Loucy (cell line): ENCODE results near the gene PTCHD4.
"Not testable (repeated sequence)": the region's sequence is repeated elsewhere in the genome, so short reads cannot be mapped to it uniquely, and the experiment has no call there.

ENCODE experiments used
- H2AFZ ChIP-seq: fragments of 200-600 bp; sonication (generic); 2 replicates; pipeline ENCODE4 v1.6.0; 2016; ENCODE audit warnings: antibody characterized with exemption, mild to moderate bottlenecking, low read length, moderate library complexity
- H3F3A ChIP-seq: fragments of 200-600 bp; 2 replicates; pipeline ENCODE4 v1.6.0; 2016; ENCODE audit warnings: antibody characterized with exemption, low read depth, mild to moderate bottlenecking
- H3K27me3 ChIP-seq: fragments of 200-600 bp; sonication (generic); 2 replicates; pipeline ENCODE4 v1.6.1; 2014; ENCODE audit warnings: low read length, mild to moderate bottlenecking; ENCODE audit not compliant: insufficient read depth, poor library complexity, severe bottlenecking
- H3K36me3 ChIP-seq: fragments of 200-600 bp; sonication (generic); 2 replicates; pipeline ENCODE4 v1.6.1; 2016; ENCODE audit warnings: low read length; ENCODE audit not compliant: insufficient read depth
- H3K4me1 ChIP-seq: fragments of 200-600 bp; sonication (generic); 2 replicates; pipeline ENCODE4 v1.5.1; 2014; ENCODE audit warnings: low read length, mild to moderate bottlenecking; ENCODE audit not compliant: insufficient read depth, poor library complexity, severe bottlenecking
- H3K4me2 ChIP-seq: fragments of 200-600 bp; sonication (generic); 2 replicates; pipeline ENCODE4 v1.6.0; 2014; ENCODE audit warnings: antibody characterized with exemption, low read length, low read depth, mild to moderate bottlenecking; ENCODE audit not compliant: poor library complexity, severe bottlenecking
- H3K4me3 ChIP-seq: fragments of 200-600 bp; sonication (generic); 2 replicates; pipeline ENCODE4 v1.5.1; 2014; ENCODE audit warnings: low read length, mild to moderate bottlenecking, mixed read lengths; ENCODE audit not compliant: poor library complexity, severe bottlenecking
- H3K79me2 ChIP-seq: fragments of 200-600 bp; sonication (generic); 2 replicates; pipeline ENCODE4 v1.6.1; 2014; ENCODE audit warnings: low read length; ENCODE audit not compliant: insufficient read depth
- H3K9ac ChIP-seq: fragments of 200-600 bp; sonication (generic); 2 replicates; pipeline ENCODE4 v1.6.0; 2014; ENCODE audit warnings: mild to moderate bottlenecking, low read depth, low read length, moderate library complexity; ENCODE audit not compliant: poor library complexity, severe bottlenecking
- H3K9me2 ChIP-seq: fragments of 200-600 bp; sonication (generic); replicated peaks from 2 replicates; pipeline ENCODE4 v1.6.1; 2016; ENCODE audit warnings: low read depth, low read length, mixed read lengths
- H3K9me3 ChIP-seq: fragments of 200-600 bp; sonication (generic); 2 replicates; pipeline ENCODE4 v1.6.1; 2014; ENCODE audit warnings: mild to moderate bottlenecking, antibody characterized with exemption, low read length, low read depth; ENCODE audit not compliant: insufficient read depth
- H4K20me1 ChIP-seq: fragments of 200-600 bp; sonication (generic); 2 replicates; pipeline ENCODE4 v1.6.0; 2014; ENCODE audit warnings: antibody characterized with exemption, low read length, mild to moderate bottlenecking; ENCODE audit not compliant: insufficient read depth, poor library complexity, severe bottlenecking
- CTCF ChIP-seq: fragments of 200-600 bp; sonication (generic); conservative IDR thresholded peaks from 2 replicates; pipeline ENCODE4 v1.5.1; 2014; ENCODE audit warnings: mild to moderate bottlenecking, antibody characterized with exemption, low read length
- EZH2phosphoT487 ChIP-seq: fragments of 200-600 bp; IDR thresholded peaks from 2 replicates; pipeline ENCODE4 v1.6.1; 2018; ENCODE audit warnings: antibody characterized with exemption, mild to moderate bottlenecking, moderate library complexity, borderline replicate concordance

PTCHD4 gene

GRCh38 chr6:48134246-48134645 lies 23.2 kb upstream of the PTCHD4 start:
- Histone ChIP-seq H3K9me2 (no peaks in the 10 kb centered on the region), H3K4me1 (no peaks in the 10 kb centered on the region), H3K9ac (no peak overlapping the region), H3K4me3 (no peak overlapping the region), H3K27me3 (no peaks in the 10 kb centered on the region), H3K4me2 (no peak overlapping the region), H3F3A (no peaks in the 10 kb centered on the region), H4K20me1 (no peaks in the 10 kb centered on the region), H3K36me3 (no peaks in the 10 kb centered on the region), H2AFZ (no peak overlapping the region), H3K79me2 (no peaks in the 10 kb centered on the region), H3K9me3 (no peaks in the 10 kb centered on the region)
- no peak for TF ChIP-seq CTCF

- H3K9ac ChIP-seq, result no peak overlapping the region
- H3K4me3 ChIP-seq, result no peak overlapping the region
- H3K4me2 ChIP-seq, result no peak overlapping the region
- no peak for TF ChIP-seq EZH2phosphoT487
- no peak for TF ChIP-seq CTCF
- no peaks in the 10 kb centered on the region for H4K20me1 ChIP-seq
- H3K4me1 ChIP-seq, result no peaks in the 10 kb centered on the region
- H3K36me3 ChIP-seq, result no peaks in the 10 kb centered on the region
- H3K9me3 ChIP-seq, result no peaks in the 10 kb centered on the region
- no peaks in the 10 kb centered on the region for H3F3A ChIP-seq
- H2AFZ ChIP-seq, result no peak overlapping the region
- H3K79me2 ChIP-seq, result no peaks in the 10 kb centered on the region
- H3K27me3 ChIP-seq, result no peaks in the 10 kb centered on the region
- no peaks in the 10 kb centered on the region for H3K9me2 ChIP-seq
Measured at GRCh38 chr6:48123601-48124000, 12.6 kb upstream of the PTCHD4 start.

GRCh38 chr6:48121983-48122749 lies 11.2 kb upstream of the PTCHD4 start:
- not testable (repeated sequence) for H3K9me2 ChIP-seq, H4K20me1 ChIP-seq, H3F3A ChIP-seq, H3K36me3 ChIP-seq, H3K4me1 ChIP-seq, H3K9me3 ChIP-seq, H3K9ac ChIP-seq, H3K4me2 ChIP-seq, H3K27me3 ChIP-seq, H3K4me3 ChIP-seq, H2AFZ ChIP-seq, H3K79me2 ChIP-seq
